Activated CD4-positive, alpha-beta T cell treated with anti-CD3 and anti-CD28 coated beads, Interleukin-2, amount 50 U/mL, for 16 hours (primary cell): ENCODE data around the gene DDX5.
"Not testable (repeated sequence)": the region's sequence is repeated elsewhere in the genome, so short reads cannot be mapped to it uniquely, and the experiment has no call there.

ENCODE experiments used
- DNase-seq: peaks from one replicate; pipeline ENCODE4 v3.0.0-alpha.2; 2020

Gene DDX5

GRCh38 chr17:64491034-64491860 lies 14.8 kb downstream of the DDX5 start:
- peak; percentile 62 for DNase-seq

DNA sequence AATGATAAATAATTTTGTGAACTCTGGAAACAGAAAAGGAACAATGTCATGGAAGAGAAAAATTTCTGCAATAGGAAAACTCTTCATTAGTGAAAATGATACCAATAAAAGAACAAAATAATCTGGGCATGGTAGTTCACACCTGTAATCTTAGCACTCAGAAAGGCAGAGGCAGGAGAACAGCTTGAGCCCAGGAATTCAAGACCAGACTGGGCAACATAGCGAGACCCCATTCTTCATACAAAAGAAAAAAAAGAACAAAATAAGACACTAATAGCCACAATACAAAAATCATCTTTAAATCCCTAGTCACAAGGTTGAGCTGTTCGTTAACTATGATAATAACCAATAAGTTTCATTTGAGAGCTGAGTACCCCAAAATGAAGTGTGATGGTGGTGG lies 17.8 kb downstream of the DDX5 start:
- no peak for DNase-seq

GRCh38 chr17:64484380-64484779 lies 21.7 kb downstream of the DDX5 start:
- DNase-seq: no peak

- DNase-seq: no peak
Measured at GRCh38 chr17:64480951-64481350, 25.1 kb downstream of the DDX5 start.

DNA sequence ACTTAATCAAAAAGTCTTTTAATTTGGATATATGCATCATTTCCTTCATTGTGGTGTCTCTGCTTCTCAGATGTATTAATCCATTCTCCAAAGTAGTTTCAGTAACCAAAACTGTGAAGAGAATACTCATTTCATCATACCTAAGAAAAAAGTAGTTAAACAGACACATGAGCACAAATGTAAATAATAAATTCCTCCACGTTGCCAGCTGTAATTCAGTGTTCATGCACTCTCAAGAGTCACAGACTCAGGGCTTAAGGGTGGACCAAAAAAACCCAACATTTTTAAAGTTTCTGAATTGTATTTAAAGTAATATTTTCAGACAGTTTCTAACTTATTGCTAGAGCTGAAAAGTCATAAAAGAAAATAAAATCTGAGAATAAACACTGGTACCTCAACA lies 28.2 kb downstream of the DDX5 start:
- DNase-seq: no peak

DNA sequence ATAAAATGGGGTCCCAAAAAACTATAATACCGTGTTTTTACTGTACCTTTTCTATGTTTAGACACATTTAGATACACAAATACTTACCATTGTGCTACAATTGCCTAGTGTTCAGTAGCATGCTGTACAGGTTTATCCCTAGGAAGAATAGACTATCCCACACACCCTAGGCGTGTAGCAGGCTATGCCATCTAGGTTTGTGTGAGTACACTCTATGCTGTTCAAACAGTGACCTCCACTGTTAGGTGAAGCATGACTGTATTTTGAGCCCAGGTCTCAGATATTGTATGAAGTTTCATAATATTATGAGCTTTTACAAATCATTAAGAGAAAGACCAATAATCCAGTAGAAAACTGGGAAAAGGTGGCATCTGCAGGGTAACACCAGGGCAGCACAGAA lies 33.5 kb downstream of the DDX5 start:
- DNase-seq: no peak

DNA sequence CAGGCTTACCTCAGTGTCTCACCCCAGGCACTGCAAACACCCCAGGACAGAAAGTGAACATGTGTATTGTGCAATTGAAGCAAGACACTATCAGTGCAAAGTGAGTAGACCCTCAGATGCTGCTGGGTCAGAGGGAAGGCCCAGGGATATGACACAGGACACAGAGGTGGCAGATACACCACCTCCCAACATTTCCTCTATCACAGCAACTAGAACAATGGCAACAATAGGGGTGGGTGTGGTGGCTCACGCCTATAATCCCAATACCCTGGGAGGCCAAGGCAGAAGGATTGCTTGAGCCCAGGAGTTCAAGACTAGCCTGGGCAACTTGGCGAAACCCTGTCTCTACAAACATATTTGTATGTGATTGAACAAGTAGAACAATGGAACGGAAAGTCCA lies 34.6 kb downstream of the DDX5 start:
- no peak for DNase-seq

- DNase-seq: no peak
Measured at GRCh38 chr17:64470625-64471024, 35.5 kb downstream of the DDX5 start.

- not testable (repeated sequence) for DNase-seq
Measured at GRCh38 chr17:64466834-64467233, 39.3 kb downstream of the DDX5 start.

GRCh38 chr17:64466019-64466735 lies 39.9 kb downstream of the DDX5 start:
- DNase-seq: no peak

DNA sequence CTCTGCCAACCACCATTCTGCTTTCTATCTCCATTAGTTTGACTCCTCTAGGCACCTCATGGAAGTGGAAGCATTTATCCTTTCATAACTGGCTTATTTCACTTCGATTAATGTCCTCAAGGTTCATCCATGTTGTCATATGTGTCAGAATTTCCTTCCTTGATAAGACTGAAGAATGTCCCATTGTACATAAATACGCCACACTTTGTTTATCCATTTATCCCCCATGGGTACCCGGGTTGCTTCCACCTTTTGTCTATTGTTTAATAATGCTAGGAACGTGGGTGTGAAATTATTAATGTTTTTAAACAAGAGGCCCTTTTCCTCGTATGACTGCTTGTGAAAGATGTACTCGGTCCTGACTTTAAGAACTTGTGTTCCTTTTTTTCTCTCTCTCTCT lies 44.3 kb downstream of the DDX5 start:
- no peak for DNase-seq

DNA sequence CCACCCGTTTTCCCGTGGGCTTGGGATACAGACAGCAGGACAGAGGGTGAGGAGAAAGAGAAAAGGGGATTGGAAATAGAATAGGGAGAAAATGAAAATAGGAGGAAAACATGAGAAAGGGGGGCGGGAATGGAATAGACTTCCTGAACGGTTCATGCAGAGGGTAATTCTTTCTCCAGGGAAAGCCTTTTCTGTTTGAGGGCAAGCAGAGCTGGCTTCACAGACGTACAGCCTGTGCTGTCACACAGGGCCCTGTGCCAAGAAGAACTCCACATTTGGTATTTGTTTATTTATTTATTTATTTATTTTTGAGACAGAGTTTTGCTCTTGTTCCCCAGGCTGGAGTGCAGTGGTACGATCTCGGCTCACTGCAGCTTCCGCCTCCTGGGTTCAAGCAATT lies 45.1 kb downstream of the DDX5 start:
- DNase-seq: no peak

GRCh38 chr17:64459818-64460217 lies 46.3 kb downstream of the DDX5 start:
- DNase-seq: not testable (repeated sequence)

- no peak for DNase-seq
Measured at GRCh38 chr17:64459284-64459747, 46.8 kb downstream of the DDX5 start.

- DNase-seq: no peak
Measured at GRCh38 chr17:64458756-64459155, 47.3 kb downstream of the DDX5 start.

DNA sequence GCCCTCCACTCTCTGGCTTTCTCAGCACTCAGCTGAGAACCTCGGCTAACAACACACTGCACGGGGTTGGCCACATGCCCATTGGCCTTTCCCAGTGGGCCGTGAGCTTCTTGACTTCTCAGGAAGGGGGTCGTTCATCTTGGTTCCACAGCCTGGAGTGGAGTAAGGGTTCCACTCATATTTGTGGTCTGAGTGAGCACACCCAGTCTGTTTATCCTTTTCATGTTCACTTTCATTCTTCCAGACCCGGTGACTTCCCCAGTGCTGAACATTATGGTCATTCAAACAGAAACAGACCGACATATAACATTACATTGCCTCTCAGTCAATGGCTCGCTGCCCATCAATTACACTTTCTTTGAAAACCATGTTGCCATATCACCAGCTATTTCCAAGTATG lies 48.9 kb downstream of the DDX5 start:
- no peak for DNase-seq

GRCh38 chr17:64455993-64456885 lies 49.9 kb downstream of the DDX5 start:
- DNase-seq: no peak

DNA sequence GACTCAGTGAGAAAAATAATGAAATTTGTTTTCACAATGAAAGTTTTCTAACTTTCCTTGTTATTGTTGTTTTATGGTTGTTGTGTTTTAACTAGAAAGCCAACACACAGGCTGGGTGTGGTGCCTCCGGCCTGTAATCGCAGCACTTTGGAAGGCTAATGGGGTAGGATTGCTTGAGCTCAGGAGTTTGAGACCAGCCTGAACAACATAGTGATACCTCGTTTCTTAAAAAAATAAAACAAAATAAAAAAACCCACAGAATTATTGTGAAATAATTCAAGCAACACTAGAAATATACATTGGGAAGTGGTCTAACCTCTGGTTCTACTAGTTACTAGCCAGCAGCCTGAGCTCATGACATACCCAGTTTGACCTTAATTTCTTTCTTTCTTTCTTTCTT lies 56.5 kb downstream of the DDX5 start:
- DNase-seq: no peak

GRCh38 chr17:64448665-64449512 lies 57.2 kb downstream of the DDX5 start, which contains the start of gene MILR1:
TSS of gene MILR1 (plus strand) at chr17:64449115. CDS start at chr17:64449169, 54 bp downstream.
- no peak for DNase-seq
